B cell (primary cell): ENCODE measurements around the gene BNC2. TPM values are rescaled to one million over a fixed set of nuclear protein-coding genes. Genes with fewer than 3 reads are reported as not detected.

ENCODE experiments used
- ATAC-seq: fragments of 200-7000 bp; cut with Tn5 transposase; one replicate; pipeline ENCODE4 v1.10.0; 2021; ENCODE audit warnings: low read depth, mild to moderate bottlenecking, moderate number of reproducible peaks, moderate library complexity
- CTCF ChIA-PET: fragments of 350-600 bp; sonication (Branson Sonifier 250); formaldehyde crosslinking; loops from one replicate; lab custom pipeline; 2021; ENCODE audit warnings: antibody characterized with exemption, inconsistent platforms; lab: Charles Lee
- POLR2A ChIA-PET: fragments of 350-600 bp; sonication (Branson Sonifier 250); formaldehyde crosslinking; loops from one replicate; lab custom pipeline; 2021; ENCODE audit warnings: antibody characterized with exemption; lab: Charles Lee
- DNase-seq: peaks from one replicate; pipeline ENCODE4 v3.0.0; 2013
- H2AFZ ChIP-seq: 2 replicates; pipeline ENCODE4 v1.6.1; 2012; ENCODE audit warnings: mild to moderate bottlenecking, low read depth, low read length; ENCODE audit not compliant: insufficient read depth, poor library complexity, severe bottlenecking
- H3K27ac ChIP-seq, 2 donors: 1 replicate in 1 of 2; 2 replicates in 1 of 2; pipeline ENCODE4 v1.5.1; 2012 to 2013; ENCODE audit warnings: low read length in 2 of 2, mild to moderate bottlenecking in 2 of 2, moderate library complexity in 1 of 2
- H3K27me3 ChIP-seq, 4 experiments: fragments of 200-600 bp in 1 of 4; sonication (generic) in 1 of 4; replicated peaks in 1 of 4; 1 replicate in 2 of 4; 2 replicates in 2 of 4; pipeline versions ENCODE4 v1.6.1 to v1.7.0; 2013 to 2016; ENCODE audit warnings: low read length in 3 of 4, mild to moderate bottlenecking in 2 of 4, mixed read lengths in 1 of 4, moderate library complexity in 1 of 4; ENCODE audit not compliant: insufficient read depth in 4 of 4, control insufficient read depth in 3 of 4; ENCODE audit errors: control extremely low read depth in 1 of 4
- H3K36me3 ChIP-seq, 2 experiments: replicated peaks in 1 of 2; 1 replicate in 1 of 2; 2 replicates in 1 of 2; pipeline versions ENCODE4 v1.6.1 to v1.7.1; 2013; ENCODE audit warnings: low read length in 1 of 2; ENCODE audit not compliant: insufficient read depth in 2 of 2, control insufficient read depth in 1 of 2; ENCODE audit errors: control extremely low read depth in 1 of 2, extremely low read depth in 1 of 2
- H3K4me1 ChIP-seq, 2 donors: fragments of 200-600 bp in 1 of 2; sonication (generic) in 1 of 2; 1 replicate in 1 of 2; 2 replicates in 1 of 2; pipeline versions ENCODE4 v1.5.1 to v1.6.1; 2013 to 2017; ENCODE audit warnings: low read length in 2 of 2; ENCODE audit not compliant: control insufficient read depth in 2 of 2, insufficient read depth in 2 of 2
- H3K4me2 ChIP-seq: replicated peaks from 2 replicates; pipeline ENCODE3; 2012; ENCODE audit warnings: mild to moderate bottlenecking, low read depth, low read length; ENCODE audit not compliant: poor library complexity, severe bottlenecking
- H3K4me3 ChIP-seq, 5 experiments: fragments of 200-600 bp in 1 of 5; sonication (generic) in 1 of 5; 1 replicate in 3 of 5; 2 replicates in 2 of 5; pipeline versions ENCODE4 v1.5.1 to v1.7.0; 2011 to 2016; ENCODE audit warnings: low read length in 4 of 5, mild to moderate bottlenecking in 4 of 5, low read depth in 2 of 5, control low read depth in 1 of 5, moderate library complexity in 1 of 5; ENCODE audit not compliant: insufficient read depth in 1 of 5; ENCODE audit errors: control extremely low read depth in 1 of 5, extremely low read depth in 1 of 5
- H3K79me2 ChIP-seq: fragments of 200-600 bp; sonication (generic); one replicate; pipeline ENCODE4 v1.6.0; 2016; ENCODE audit warnings: low read length; ENCODE audit not compliant: control insufficient read depth, insufficient read depth
- H3K9ac ChIP-seq: fragments of 200-600 bp; sonication (generic); 2 replicates; pipeline ENCODE4 v1.6.1; 2017; ENCODE audit warnings: mild to moderate bottlenecking, low read length, moderate library complexity
- H3K9me3 ChIP-seq, 3 donors: one replicate each; pipeline versions ENCODE4 v1.6.1 to v1.7.1; 2013; ENCODE audit warnings: low read length in 2 of 3; ENCODE audit not compliant: control insufficient read depth in 2 of 3, insufficient read depth in 1 of 3; ENCODE audit errors: control extremely low read depth in 1 of 3
- H4K20me1 ChIP-seq: 2 replicates; pipeline ENCODE4 v1.6.0; 2012; ENCODE audit warnings: mild to moderate bottlenecking, low read length; ENCODE audit not compliant: insufficient read depth, control insufficient read depth, poor library complexity, severe bottlenecking
- H3K27ac Mint-ChIP-seq: one replicate; pipeline ENCODE4 v1.8.0; 2021; ENCODE audit warnings: mixed read lengths
- H3K27me3 Mint-ChIP-seq: one replicate; pipeline ENCODE4 v1.8.0; 2021; ENCODE audit warnings: mixed read lengths
- H3K4me1 Mint-ChIP-seq: one replicate; pipeline ENCODE4 v1.8.0; 2021; ENCODE audit warnings: mixed read lengths
- H3K4me3 Mint-ChIP-seq: one replicate; pipeline ENCODE4 v1.8.0; 2021; ENCODE audit warnings: mixed read lengths
- H3K9me3 Mint-ChIP-seq: one replicate; pipeline ENCODE4 v1.8.0; 2022; ENCODE audit warnings: mixed read lengths; ENCODE audit not compliant: insufficient read depth
- CTCF ChIP-seq: fragments of 200-600 bp; IDR thresholded peaks from one replicate; pipeline ENCODE4 v1.8.0; 2022; ENCODE audit warnings: antibody characterized with exemption, mild to moderate bottlenecking
- EZH2 ChIP-seq: IDR thresholded peaks from 2 replicates; pipeline ENCODE4 v1.6.1; 2012; ENCODE audit warnings: borderline replicate concordance, low read depth, mild to moderate bottlenecking, moderate library complexity, low read length; ENCODE audit not compliant: insufficient read depth, poor library complexity, severe bottlenecking
- WGBS: methylation state at CpG from one replicate; pipeline ENCODE4 v1.1.5; 2013; ENCODE audit warnings: missing lambda C conversion rate; ENCODE audit not compliant: insufficient coverage; 5-methylcytosine and 5-hydroxymethylcytosine counted together
- intact Hi-C: fragments of 100-400 bp; cut with micrococcal nuclease; formaldehyde crosslinking; loops from one replicate; pipeline ENCODE4 v1.10.0; 2022
- polyA plus RNA-seq: library from polyadenylated mRNA; depleted of rRNA; stranded (reverse); fragments of >200 nt; gene quantifications from 2 replicates; pipeline ENCODE4 v1.2.3, GENCODE V29; 2012
- total RNA-seq, 2 donors: library from RNA; stranded (reverse); fragments of 120-200 nt in 1 of 2; gene quantifications; 1 replicate in 1 of 2; 2 replicates in 1 of 2; pipeline versions ENCODE4 v1.2.3 to v1.2.4, GENCODE V29; 2013 to 2022

Gene BNC2
- total and polyA plus RNA-seq, 2 donors (not counting 1 experiment from before 2014, with no cell fraction given) = 0.01 TPM; not detected in 1

- H3K79me2 ChIP-seq = no peaks in the 10 kb centered on the region
- Mint-ChIP-seq H3K9me3 (peaks cover 2% of the 10 kb centered on the region), H3K4me1 (no peaks in the 10 kb centered on the region), H3K27me3 (no peaks in the 10 kb centered on the region), H3K4me3 (no peak overlapping the region), H3K27ac (no peak overlapping the region)
- H3K9ac ChIP-seq = no peak overlapping the region
- H3K27ac ChIP-seq = no peak overlapping the region
- TF ChIP-seq EZH2 (no peak), CTCF (no peak)
- no peaks in the 10 kb centered on the region for H3K9me3 ChIP-seq
- intact Hi-C loops = no loop called here
- CTCF ChIA-PET = no interaction called here
- no peaks in the 10 kb centered on the region for H3K36me3 ChIP-seq
- no peak overlapping the region for H3K4me3 ChIP-seq
- 32% methylated on average over 4 of the region's 5 CpGs for WGBS
- no peak overlapping the region for H3K4me2 ChIP-seq
- POLR2A ChIA-PET = no interaction called here
- no peaks in the 10 kb centered on the region for H3K4me1 ChIP-seq
- DNase-seq = no peak
- H2AFZ ChIP-seq = no peak overlapping the region
- H3K27me3 ChIP-seq = no peaks in the 10 kb centered on the region
- no peaks in the 10 kb centered on the region for H4K20me1 ChIP-seq
- ATAC-seq = no peak
Observed at GRCh38 chr9:16429671-16430070, 440.8 kb downstream of the BNC2 start.

- H3K9me3 Mint-ChIP-seq = no peaks in the 10 kb centered on the region
- no peak for DNase-seq
- Histone ChIP-seq H3K9ac (no peak overlapping the region), H3K4me2 (no peak overlapping the region), H3K9me3 (no peaks in the 10 kb centered on the region), H3K27me3 (no peaks in the 10 kb centered on the region), H4K20me1 (no peaks in the 10 kb centered on the region), H3K4me1 (no peaks in the 10 kb centered on the region), H3K27ac (no peak overlapping the region), H3K4me3 (no peak overlapping the region), H2AFZ (no peak overlapping the region), H3K79me2 (no peaks in the 10 kb centered on the region), H3K36me3 (no peaks in the 10 kb centered on the region)
- H3K4me3 Mint-ChIP-seq = no peak overlapping the region
- CTCF ChIA-PET = no interaction called here
- TF ChIP-seq CTCF (no peak), EZH2 (no peak)
- intact Hi-C loops = no loop called here
- H3K27ac Mint-ChIP-seq = no peak overlapping the region
- POLR2A ChIA-PET = no interaction called here
- ATAC-seq = no peak
- WGBS = 93% methylated on average over 3 of the region's 6 CpGs
- H3K27me3 Mint-ChIP-seq = no peaks in the 10 kb centered on the region
- no peaks in the 10 kb centered on the region for H3K4me1 Mint-ChIP-seq
Observed at GRCh38 chr9:16427873-16428427, 442.5 kb downstream of the BNC2 start.
